GM19023 (cell line): ENCODE data around the gene IL23R.

Experiments
- ATAC-seq: cut with Tn5 transposase; IDR thresholded peaks from one replicate; pipeline ENCODE4 v1.9.1; 2021; ENCODE audit warnings: mild to moderate bottlenecking, moderate library complexity; ENCODE audit not compliant: unreplicated experiment

The IL23R gene

DNA sequence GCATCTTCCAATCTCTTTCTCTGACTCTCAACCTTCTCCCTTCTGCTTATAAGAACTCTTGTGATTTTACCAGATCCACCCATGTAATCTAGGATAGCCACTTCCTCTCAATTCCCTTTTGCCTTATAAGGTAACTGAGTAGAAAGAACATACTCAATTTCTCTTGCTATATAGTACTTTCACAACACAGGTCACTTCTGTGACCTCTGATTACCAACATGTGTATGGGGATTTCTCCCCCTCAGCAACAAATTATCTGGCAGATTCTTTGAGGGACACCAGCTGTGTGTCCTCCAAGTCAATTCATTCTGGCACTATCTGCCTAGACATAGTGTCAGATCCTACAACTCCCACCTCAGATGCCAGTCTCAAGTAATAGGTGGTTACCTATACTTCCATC is 62.5 kb downstream of the IL23R start:
- no peak for ATAC-seq

DNA sequence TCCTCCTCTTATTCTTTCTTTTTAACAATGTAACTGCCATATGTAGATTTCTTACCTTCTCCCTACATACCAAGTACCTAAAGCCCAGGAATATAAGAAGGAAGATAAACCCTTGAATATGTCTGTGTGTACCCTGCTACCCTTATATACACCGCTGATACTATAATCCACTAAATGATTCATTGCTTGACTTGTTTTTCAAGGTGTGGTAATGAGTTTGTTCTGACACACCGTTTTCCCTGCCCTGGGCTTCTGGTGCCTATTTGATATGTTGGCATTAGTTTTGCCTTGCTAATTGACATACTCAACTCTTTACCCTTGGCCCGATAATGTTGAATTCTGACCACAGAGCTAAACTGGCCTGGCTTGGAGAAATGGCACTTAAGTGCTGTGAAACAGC is 64.3 kb downstream of the IL23R start:
- ATAC-seq: no peak

DNA sequence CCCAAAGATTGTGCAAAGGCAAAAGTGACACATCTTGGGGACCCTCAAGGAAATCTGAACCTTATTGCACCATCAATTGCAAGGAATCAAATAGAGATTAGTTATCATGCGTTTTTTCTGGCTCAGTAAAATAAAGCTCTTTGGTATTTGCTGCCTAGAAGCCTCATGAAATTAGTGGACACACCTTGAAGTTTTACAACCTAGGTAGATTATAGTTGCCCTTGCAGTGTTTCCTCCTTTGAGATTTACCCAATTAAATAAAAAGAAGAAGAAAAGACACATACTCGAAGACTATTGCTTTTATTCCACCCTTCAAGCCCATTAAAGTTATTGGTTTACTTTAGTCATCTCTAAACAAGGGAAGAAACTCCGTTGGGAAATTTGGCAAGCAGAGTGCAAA is 70.0 kb downstream of the IL23R start:
- ATAC-seq: no peak

DNA sequence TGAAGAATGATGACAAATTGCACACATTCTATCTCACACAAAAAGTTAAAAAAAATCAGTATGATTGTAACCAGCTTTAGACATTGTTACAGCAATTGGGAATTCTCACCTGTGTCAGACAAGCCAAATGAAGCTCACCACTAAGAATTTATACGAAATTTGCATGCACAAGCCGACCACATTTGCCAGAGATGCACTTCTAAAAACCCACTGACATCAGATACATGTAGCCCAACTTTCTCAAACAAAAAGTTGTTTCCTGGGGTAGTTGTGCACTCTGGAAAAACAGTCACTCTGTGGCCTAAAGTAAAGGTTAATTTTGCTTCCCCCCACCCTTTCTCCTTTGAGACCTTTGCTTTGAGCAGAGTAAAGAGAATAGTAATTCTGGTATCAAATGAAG is 73.5 kb downstream of the IL23R start:
- ATAC-seq: no peak

DNA sequence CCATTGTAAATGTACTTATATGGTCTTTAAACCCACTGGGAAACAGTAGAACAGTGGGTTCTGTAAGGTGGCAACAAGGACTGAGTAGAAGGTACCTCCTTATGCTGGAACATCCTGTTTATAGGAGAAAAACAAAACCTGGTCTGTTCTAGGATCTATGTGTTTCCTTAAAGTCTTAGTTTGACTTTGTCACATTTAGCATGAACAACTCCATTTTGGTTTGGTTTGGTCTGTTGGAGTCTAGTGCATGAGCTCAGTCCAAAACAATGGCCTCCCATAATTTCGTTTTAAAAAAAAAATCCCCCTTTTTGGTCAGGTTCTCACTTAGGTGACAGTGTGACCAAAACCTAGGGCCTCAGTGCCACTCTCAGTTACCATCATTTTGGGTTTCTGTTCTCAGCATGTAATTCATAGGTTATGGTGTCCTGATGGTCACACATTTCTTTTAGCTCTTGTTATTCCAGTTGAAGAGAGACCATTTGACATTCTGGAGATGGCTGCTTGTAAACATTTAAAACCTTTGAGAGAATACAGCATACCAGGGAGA is 75.0 kb downstream of the IL23R start:
- ATAC-seq: no peak

DNA sequence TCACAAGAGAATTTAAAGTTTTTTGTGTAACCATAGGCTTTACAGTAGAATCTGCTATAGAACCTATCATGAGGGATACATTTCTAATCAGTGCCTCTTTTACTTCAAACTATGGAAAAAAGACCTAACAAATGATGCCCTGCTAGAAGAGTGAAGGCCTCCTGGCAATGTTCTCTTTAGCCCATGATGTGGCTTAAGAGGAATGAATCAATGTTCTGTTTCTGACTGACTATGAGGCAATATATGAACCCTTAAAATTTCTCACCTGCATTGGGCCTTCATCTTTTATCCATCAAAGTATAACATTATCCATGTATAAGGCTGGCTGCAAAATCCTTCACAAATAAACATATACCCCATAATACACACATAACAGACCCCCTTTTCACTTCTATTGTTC is 75.8 kb downstream of the IL23R start:
- no peak for ATAC-seq

DNA sequence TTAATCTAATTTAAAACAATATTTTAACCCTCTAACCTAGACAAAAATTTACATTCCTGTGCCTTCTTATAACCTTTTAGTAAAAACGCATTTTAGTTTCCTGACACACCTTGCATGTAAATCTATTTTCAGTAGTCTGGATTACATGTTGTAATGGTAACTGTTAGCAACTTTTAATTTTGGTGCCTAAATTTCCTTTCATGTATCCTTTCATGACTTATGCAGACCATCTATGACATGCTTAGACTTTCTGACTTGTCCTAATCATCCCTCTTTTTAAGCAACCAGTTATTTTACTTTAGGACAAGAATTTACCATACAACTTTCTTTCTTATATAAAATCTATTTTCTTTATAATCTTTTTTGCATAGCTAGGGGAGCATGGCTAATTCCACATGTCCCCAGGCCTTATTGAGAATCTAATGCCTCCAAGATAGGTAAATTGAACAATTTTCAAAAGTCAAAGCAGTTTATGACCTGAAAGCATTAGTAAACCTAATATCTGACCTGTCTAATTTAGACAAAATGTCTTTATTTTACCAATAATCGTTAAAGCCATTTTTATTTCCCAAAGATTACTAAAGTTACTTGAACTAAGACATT is 83.9 kb downstream of the IL23R start:
- ATAC-seq: no peak

DNA sequence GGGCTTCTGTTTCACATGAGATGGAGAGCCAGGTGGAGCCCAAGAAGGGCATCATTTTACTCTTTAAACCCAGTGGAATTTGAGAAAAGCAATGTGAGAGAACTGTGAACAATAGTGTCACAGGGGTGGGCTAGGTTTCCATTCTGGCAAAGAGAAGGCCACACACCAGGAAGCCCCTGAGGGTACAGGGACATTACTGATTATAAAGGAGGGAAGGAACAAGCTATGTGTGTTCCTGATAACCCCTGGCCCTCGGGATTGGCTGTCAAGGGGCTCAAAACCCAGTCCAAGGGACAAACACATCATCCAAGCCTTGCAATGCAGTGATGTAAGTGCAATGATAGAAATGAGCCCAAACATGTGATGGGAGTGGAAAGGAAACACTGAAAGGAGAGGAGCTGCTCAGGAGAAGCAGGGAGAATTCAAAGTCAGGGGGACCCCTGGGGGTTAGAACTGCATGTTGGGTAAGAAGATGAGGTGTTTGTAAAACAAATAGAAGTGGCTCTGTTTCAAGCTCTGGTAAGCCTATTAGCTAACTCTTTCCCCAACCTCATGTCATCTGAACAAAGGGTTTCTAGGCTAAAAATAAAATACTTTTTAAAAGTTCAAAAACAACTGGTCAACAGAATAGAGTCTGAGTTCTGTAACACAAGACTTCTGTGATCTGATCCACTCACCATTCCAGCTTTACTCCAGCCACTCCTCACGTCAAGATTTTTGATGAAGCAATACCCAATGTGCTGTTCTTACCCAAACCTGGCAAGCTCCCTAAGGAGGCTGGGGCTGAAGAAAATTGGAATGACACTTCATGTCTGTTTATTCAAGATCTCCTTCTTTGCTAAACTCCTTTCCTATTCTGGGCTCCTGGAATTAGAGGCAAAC is 90.3 kb downstream of the IL23R start:
- no peak for ATAC-seq

DNA sequence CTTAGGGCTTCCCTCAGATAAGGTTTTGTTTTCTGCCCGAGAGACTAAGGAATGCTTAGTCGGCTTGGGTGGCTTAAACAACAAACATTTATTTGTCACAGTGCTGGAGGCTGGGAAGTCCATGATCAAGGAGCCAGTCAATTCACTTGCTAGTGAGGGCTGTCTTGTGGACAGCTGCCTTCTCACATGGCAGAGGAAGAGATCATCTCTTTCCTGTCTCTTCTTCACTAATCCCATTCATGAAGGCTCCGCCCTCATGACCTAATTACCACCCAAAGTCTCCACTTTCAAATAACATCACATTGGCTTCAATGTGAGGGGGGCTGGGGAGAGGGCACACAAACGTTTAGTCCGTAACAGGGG is 90.9 kb downstream of the IL23R start:
- no peak for ATAC-seq

DNA sequence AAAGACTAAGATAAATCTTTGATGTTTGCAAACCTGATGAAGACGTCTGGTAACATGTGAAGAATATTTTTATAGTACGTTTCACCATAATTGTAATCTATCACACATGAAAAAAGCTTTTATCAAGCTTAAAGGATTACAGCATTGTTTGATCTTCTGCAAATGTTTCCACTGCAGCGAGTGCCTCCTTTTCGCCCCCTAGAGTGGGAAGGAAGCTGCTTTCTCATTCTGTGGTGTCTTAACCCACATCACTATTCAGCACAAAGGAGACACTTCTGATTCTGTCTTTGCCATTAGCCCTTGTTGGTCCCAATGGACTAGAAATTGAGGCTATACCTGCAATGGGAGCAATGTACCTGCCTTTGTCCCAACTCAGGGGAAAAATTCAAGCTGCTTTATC is 95.4 kb downstream of the IL23R start:
- no peak for ATAC-seq

DNA sequence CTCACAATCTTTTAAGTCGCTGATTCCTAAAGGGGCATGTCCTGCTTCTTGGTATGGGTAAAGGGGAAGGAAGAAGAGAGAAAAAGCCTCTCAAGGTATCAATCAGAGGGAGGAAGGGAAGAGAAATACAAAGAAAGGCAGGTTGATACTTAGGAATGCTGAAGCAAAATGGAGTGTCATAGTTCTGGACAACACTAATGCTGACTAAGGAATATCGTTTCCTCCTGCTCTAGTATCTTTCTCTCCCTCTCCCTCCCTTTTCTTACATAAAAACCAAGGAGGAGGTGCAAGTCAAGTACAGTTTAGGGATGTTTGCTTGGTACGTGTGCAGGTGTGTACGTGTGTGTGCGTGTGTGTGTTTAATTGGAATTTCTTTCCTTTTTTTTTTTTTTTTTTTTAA is 96.5 kb downstream of the IL23R start:
- ATAC-seq: no peak

DNA sequence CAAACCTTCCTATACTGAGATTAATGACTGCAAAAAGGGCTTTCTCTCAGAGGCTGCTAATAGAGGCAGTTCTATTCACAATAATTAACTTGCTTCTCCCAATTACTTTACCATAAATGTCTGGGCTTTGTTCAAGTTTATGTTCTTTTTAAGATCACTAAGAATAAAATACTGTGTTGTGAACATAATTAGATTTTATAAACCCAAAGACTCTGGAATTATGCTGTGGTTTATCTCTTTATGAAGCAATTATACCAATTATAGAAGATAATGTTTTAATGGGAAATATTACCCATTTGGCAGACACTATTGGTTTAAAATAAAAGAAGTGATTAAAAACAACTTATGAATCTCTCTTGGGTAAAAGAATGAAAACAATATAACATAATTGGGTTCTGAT is 97.9 kb downstream of the IL23R start:
- no peak for ATAC-seq

DNA sequence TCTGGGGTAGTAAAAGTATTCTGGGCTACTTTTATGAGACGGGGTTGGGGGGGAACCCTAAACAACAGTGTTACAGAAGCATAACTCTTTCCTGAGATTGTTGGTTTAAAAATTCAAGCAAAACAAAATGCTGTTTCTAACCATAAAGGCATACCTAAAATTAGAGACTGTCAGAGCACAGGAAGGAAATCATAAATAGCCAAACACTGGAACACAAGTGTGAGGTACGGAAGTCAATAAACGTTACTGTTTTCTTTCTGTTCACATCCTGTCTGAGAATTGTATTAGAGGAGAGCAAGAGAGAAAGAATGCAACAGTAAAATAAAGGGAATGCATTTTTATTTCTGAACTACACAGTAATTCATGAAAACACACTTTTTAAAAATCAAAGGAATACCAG is 98.6 kb downstream of the IL23R start:
- ATAC-seq: no peak

DNA sequence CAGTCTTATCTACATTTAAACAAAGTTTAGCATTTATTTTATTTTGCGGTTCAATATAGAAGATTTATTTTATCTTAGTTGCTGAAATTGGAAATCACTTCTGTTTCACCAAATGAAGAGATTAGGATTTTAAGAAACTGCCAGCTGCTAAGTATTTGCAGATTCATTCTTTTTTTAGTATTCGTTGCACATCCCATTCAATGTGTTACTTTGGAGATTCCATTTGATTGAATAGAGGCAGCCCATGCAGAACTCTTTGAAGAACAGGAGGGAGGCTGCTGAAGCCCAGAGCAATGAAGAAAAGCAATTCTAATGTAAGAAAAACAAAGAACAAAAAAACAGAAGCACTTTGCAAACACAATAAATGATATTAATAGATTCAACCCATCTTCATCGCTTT is 102.8 kb downstream of the IL23R start:
- ATAC-seq: no peak

DNA sequence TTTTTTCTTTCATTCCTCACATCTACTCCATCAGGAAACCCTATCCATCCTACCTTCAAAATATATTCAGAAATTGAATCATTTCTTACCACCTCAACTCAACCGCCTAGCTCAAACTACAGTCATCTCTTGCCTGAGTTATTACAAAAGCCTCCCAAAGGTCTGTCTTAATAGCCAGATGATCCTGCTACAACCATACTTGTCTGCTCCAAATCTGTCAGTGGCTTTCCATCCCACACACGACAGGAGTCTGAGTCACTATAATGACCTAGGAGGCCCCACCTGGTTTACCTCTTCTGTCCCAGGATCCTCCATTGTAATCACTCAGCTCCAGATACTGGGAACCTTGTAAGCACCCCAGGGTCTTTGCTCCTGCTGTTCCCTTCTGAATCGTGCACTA is 104.3 kb downstream of the IL23R start:
- ATAC-seq: no peak

DNA sequence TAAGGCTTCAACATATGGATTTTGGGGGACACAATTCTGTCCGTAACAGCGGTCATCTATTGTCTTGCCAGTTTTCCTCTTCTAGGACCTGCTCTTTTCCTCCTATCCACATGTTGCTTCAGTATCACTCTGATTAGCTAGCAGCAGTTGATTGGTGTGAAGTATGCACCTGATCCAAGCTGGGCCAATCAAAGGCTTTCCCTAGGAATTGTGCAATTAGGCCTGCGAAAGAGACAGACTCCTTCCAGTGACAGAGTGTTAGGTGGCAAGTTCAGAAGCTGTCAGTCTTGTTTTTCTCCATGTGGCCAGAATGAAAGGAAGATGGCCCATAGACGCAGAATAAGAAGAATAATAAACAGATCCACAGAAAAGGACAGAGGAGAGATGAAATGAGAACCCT is 107.3 kb downstream of the IL23R start:
- ATAC-seq: no peak

DNA sequence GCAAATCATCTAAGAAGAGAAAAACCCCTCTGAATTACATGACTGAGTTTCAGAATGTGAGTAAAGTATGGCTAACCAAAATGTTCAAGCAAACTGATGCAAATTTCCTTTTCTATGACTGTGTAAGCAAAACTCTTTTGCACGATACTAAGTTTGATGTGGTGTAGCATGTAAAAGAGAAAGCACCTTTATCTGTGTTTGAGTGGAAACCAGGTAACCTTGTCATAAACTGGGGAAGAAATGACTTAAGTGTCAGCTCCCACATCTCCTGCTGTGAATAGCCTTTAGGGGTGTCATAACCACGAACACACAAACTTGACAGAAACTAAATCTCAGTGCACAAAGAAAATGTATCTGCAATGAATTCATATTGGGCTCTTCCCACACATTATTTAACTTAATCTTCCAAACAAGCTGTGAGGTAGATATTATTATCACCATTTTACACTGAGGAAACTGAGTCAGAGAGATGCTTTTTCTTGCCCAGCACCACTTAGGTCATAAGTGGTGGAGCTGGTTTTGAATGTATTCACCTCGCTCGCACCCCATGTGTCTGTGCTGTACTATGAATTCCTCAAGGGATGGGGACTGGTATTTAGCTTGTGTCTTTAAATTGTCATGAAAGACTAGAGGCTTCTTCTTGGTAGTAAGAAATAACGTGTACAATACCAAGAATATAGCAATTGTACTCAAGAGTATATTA is 108.5 kb downstream of the IL23R start:
- no peak for ATAC-seq

DNA sequence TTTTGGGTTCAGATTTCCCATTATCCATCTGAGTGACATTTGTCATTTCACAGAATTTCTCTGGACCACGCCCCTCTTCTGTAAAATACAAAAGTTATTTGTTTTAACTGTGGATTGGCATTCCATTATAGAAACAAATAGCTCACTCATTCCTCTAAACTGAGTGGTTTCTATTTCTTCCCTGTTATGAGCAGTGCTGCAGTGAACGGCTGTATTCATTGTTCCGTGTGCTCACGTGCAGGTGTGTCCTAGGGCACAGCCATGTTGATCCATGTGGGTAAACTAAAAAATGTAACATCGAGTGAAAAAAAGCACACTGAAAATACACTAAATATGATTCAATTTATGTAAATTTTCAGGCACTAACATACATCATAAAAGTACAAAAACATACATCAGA is 114.4 kb downstream of the IL23R start:
- ATAC-seq: no peak

DNA sequence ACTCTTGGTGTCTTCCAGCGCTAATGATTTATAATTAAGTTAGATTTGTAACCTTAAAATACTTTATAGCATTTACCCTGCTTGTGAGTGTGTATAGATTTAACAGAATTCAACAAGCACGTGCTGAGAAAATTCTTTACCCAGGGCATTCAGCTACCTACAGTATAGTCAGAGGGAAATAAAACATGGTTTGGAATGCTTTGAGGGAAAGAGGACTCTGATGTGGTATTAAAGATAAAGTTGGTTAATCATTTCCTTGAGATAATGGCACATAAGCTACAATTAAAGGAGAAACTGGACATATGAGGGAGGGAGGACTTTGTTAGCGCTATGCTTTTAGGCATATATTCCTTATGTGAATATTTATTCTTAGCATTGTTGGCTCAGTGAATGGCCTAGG is 115.0 kb downstream of the IL23R start:
- no peak for ATAC-seq

DNA sequence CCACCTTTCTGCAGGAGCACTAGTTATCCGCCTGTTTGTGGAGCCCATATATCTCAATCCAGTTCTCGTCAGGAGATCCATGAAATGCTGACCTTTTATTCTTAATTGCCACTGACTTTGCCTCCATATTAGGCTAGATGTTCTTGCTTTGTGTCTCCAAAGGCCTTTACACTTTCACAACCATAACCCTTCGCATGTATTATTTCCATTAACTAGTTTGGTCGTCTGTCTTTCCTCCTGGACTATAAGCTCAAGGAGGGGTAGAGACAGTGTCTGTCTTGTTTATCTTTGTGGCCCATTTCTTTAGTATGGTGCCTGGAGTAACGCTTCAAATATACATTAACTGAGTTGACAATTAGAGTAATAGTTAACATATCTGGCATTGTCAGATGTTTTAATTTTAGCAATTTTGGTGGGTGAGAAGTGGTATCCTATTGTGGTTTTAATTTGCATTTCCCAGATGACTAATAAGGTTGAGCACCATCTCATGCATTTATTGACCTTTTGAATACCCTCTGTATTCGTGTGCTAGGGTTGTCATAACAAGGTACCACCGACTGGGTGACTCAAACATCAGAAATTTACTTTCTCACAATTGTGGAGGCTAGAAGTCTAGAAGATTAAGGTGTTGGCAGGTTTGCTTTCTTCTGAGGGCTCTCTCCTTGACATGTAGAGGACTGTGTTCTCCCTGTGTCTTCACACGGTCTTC is 119.7 kb downstream of the IL23R start:
- ATAC-seq: no peak

DNA sequence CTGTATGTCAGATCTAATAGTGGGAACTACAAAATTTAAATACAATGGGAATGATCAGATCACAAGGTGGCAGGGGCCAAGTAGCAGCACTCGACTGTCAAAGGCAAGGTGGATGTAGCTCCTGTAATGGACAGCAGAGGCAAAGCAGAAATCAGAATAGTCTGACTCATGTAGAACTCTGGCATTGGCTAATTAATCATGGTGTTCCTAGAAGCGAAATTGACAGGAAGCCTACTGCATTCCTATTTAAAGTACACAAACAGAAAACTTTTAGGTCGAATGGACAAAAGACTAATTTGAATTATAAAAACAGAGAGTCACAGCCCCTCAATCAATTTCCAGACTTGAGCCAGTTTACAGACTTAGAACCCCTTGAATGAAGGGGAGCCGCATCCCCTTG is 124.0 kb downstream of the IL23R start:
- ATAC-seq: no peak
